GM23248 (cell line): Measurements from ENCODE around the gene PDGFB.

Source experiments
- EZH2 ChIP-seq: fragments of 200-600 bp; sonication (generic); IDR thresholded peaks from 2 replicates; pipeline ENCODE4 v1.6.1; 2018; ENCODE audit warnings: antibody characterized with exemption, mild to moderate bottlenecking; ENCODE audit not compliant: insufficient read depth, poor library complexity, severe bottlenecking
- EZH2phosphoT487 ChIP-seq: fragments of 200-600 bp; sonication (generic); IDR thresholded peaks from 2 replicates; pipeline ENCODE4 v1.6.1; 2018; ENCODE audit warnings: antibody characterized with exemption, moderate library complexity, mild to moderate bottlenecking, low read depth; ENCODE audit not compliant: insufficient read depth

GRCh38 chr22:39243439-39244135 lies 1.2 kb downstream of the PDGFB start:
- TF ChIP-seq EZH2phosphoT487 (peak; percentile 36; the same call in 1 of the 2 replicates), EZH2 (no peak)
